Stimulated activated naive B cell treated with anti-CD40 and anti-IgM and Interleukin-4, amounts not matched to agents 10 μg/mL and 1 μg/mL and 100 μg/mL, for 72 hours (primary cell): ENCODE results near the gene KRT77.

Experiments used
- ATAC-seq, 2 donors: fragments of 150-1000 bp; cut with Tn5 transposase; replicated peaks; 2 replicates each; pipeline ENCODE4 v1.10.0; 2021; ENCODE audit warnings: moderate library complexity in 1 of 2
- DNase-seq: peaks from one replicate; pipeline ENCODE4 v3.0.0; 2021
- H3K27ac Mint-ChIP-seq: one replicate; pipeline ENCODE4 v1.8.0; 2022; ENCODE audit warnings: mild to moderate bottlenecking, mixed read lengths
- H3K27me3 Mint-ChIP-seq, 2 donors: one replicate each; pipeline ENCODE4 v1.8.0; 2022; ENCODE audit warnings: mixed read lengths in 2 of 2
- H3K36me3 Mint-ChIP-seq, 2 donors: one replicate each; pipeline ENCODE4 v1.8.0; 2022; ENCODE audit warnings: mixed read lengths in 2 of 2, mild to moderate bottlenecking in 1 of 2
- H3K4me1 Mint-ChIP-seq, 2 donors: one replicate each; pipeline ENCODE4 v1.8.0; 2022; ENCODE audit warnings: mixed read lengths in 2 of 2, mild to moderate bottlenecking in 1 of 2
- H3K4me3 Mint-ChIP-seq, 2 donors: one replicate each; pipeline ENCODE4 v1.8.0; 2022; ENCODE audit warnings: mild to moderate bottlenecking in 2 of 2, mixed read lengths in 2 of 2, moderate library complexity in 1 of 2
- H3K9me3 Mint-ChIP-seq, 2 donors: one replicate each; pipeline ENCODE4 v1.8.0; 2022; ENCODE audit warnings: mixed read lengths in 2 of 2, mild to moderate bottlenecking in 1 of 2

Gene KRT77

GRCh38 chr12:52643233-52644077 is 59.9 kb downstream of the KRT77 start:
- ATAC-seq = no peak
- no peak for DNase-seq
- Mint-ChIP-seq H3K27ac (no peak overlapping the region), H3K4me3 (no peak overlapping the region), H3K36me3 (no peaks in the 10 kb centered on the region), H3K27me3 (peaks cover 9 to 20% of the 10 kb centered on the region in 2 donors), H3K4me1 (no peaks in the 10 kb centered on the region), H3K9me3 (no peaks in the 10 kb centered on the region)

DNA sequence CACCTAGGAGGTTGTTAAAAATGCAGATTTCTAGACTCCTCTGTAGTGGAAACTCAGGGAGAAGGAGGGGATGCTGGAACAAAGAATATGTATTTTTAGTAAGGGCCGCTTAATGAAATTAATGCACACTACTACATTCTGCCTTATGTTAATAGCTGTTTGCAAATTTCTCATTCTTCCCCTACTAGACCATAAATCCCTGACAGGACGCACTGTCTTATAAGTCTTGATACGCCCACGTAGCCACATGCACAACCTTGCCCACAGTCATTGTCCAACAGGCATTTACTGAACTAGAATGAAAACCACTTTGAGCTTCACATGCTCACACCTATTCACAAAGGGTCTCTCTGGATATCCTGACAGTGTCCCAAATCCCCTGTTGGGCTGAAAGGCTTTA is 61.9 kb downstream of the KRT77 start:
- Mint-ChIP-seq H3K9me3 (no peaks in the 10 kb centered on the region), H3K4me1 (no peaks in the 10 kb centered on the region), H3K27ac (no peak overlapping the region), H3K27me3 (peaks cover 9 to 24% of the 10 kb centered on the region in 2 donors), H3K4me3 (no peak overlapping the region), H3K36me3 (no peaks in the 10 kb centered on the region)
- ATAC-seq = no peak
- no peak for DNase-seq
